IMR-90 (cell line): ENCODE data around the gene MMP20. TPM values are rescaled to one million over a fixed set of nuclear protein-coding genes. Genes with fewer than 3 reads are reported as not detected.
A peak's percentile ranks its signal among the peaks of the same experiment; 100 is the strongest.

ENCODE experiments used
- ATAC-seq: fragments of 200-7000 bp; cut with Tn5 transposase; 2 replicates; pipeline ENCODE4 v1.9.1; 2020; ENCODE audit warnings: low read depth, mild to moderate bottlenecking, moderate library complexity
- BruUV-seq: library from RNA; stranded (reverse); fragments of 400-500 nt; replicated peaks from 2 replicates; lab custom pipeline; 2021; lab: Mats Ljungman, UMichigan
- CTCF ChIA-PET: fragments of 300-600 bp; formaldehyde crosslinking; extraction: SDS; loops from one replicate; lab custom pipeline; 2021; ENCODE audit warnings: antibody characterized with exemption; lab: Yijun Ruan, JAX
- POLR2A ChIA-PET: fragments of 300-600 bp; sonication (Branson Sonifier 250); formaldehyde crosslinking; loops from one replicate; lab custom pipeline; 2022; ENCODE audit warnings: antibody characterized with exemption; ENCODE audit not compliant: unreplicated experiment; lab: Charles Lee
- DNase-seq: peaks from one replicate; pipeline ENCODE4 v3.0.0; 2013
- H2AFZ ChIP-seq: replicated peaks from 2 replicates; pipeline ENCODE3; 2013; ENCODE audit warnings: low read length, mild to moderate bottlenecking; ENCODE audit not compliant: poor library complexity
- H2AK5ac ChIP-seq: 2 replicates; pipeline ENCODE4 v1.6.1; 2013; ENCODE audit warnings: low read depth, low read length, inconsistent platforms
- H2AK9ac ChIP-seq: replicated peaks from 2 replicates; pipeline ENCODE3; 2013; ENCODE audit warnings: mild to moderate bottlenecking, low read depth, low read length, moderate library complexity; ENCODE audit not compliant: poor library complexity
- H2BK120ac ChIP-seq: 2 replicates; pipeline ENCODE4 v1.6.1; 2013; ENCODE audit warnings: low read depth, low read length, inconsistent platforms
- H2BK15ac ChIP-seq: 3 replicates; pipeline ENCODE4 v1.6.1; 2013; ENCODE audit warnings: low read depth, low read length, inconsistent platforms
- H2BK20ac ChIP-seq: 2 replicates; pipeline ENCODE4 v1.6.1; 2013; ENCODE audit warnings: low read depth, mild to moderate bottlenecking, inconsistent platforms, low read length, moderate library complexity
- H2BK5ac ChIP-seq: 2 replicates; pipeline ENCODE4 v1.6.1; 2013; ENCODE audit warnings: mild to moderate bottlenecking, low read depth, low read length, inconsistent platforms; ENCODE audit not compliant: poor library complexity, severe bottlenecking
- H3K14ac ChIP-seq: replicated peaks from 2 replicates; pipeline ENCODE4 v1.6.1; 2013; ENCODE audit warnings: low read depth, low read length, inconsistent platforms
- H3K18ac ChIP-seq: 2 replicates; pipeline ENCODE4 v1.6.1; 2013; ENCODE audit warnings: low read depth, low read length, control low read depth
- H3K23ac ChIP-seq: 2 replicates; pipeline ENCODE4 v1.6.1; 2013; ENCODE audit warnings: low read depth, low read length, inconsistent platforms
- H3K27ac ChIP-seq: 2 replicates; pipeline ENCODE4 v1.5.1; 2013; ENCODE audit warnings: mild to moderate bottlenecking, control low read depth, low read length; ENCODE audit not compliant: insufficient read depth
- H3K27me3 ChIP-seq: 2 replicates; pipeline ENCODE4 v1.6.1; 2013; ENCODE audit warnings: low read length; ENCODE audit not compliant: control insufficient read depth, insufficient read depth
- H3K36me3 ChIP-seq: 2 replicates; pipeline ENCODE4 v1.6.1; 2013; ENCODE audit warnings: low read length, mixed read lengths; ENCODE audit not compliant: control insufficient read depth, insufficient read depth
- H3K4ac ChIP-seq: 2 replicates; pipeline ENCODE4 v1.6.1; 2013; ENCODE audit warnings: low read depth, low read length, inconsistent platforms
- H3K4me1 ChIP-seq: 2 replicates; pipeline ENCODE4 v1.6.1; 2013; ENCODE audit warnings: low read length, mixed read lengths; ENCODE audit not compliant: control insufficient read depth, insufficient read depth
- H3K4me2 ChIP-seq: 2 replicates; pipeline ENCODE4 v1.6.1; 2013; ENCODE audit warnings: low read depth, mild to moderate bottlenecking, control low read depth, low read length, moderate library complexity
- H3K4me3 ChIP-seq: 2 replicates; pipeline ENCODE4 v1.5.1; 2013; ENCODE audit warnings: low read depth, mild to moderate bottlenecking, control low read depth, low read length, moderate library complexity; ENCODE audit not compliant: insufficient read depth
- H3K56ac ChIP-seq: 2 replicates; pipeline ENCODE4 v1.6.1; 2013; ENCODE audit warnings: low read length, inconsistent platforms; ENCODE audit not compliant: insufficient read depth; ENCODE audit errors: extremely low read depth
- H3K79me1 ChIP-seq, 2 experiments: 2 replicates each; pipeline ENCODE4 v1.6.1; 2013; ENCODE audit warnings: low read length in 2 of 2, inconsistent platforms in 1 of 2, low read depth in 1 of 2
- H3K9ac ChIP-seq: 2 replicates; pipeline ENCODE4 v1.6.1; 2013; ENCODE audit warnings: low read depth, low read length, control low read depth
- H3K9me1 ChIP-seq: 2 replicates; pipeline ENCODE4 v1.6.1; 2013; ENCODE audit warnings: low read length, inconsistent platforms; ENCODE audit not compliant: insufficient read depth
- H3K9me3 ChIP-seq: 2 replicates; pipeline ENCODE4 v1.6.1; 2013; ENCODE audit warnings: low read length; ENCODE audit not compliant: control insufficient read depth, insufficient read depth
- H4K20me1 ChIP-seq: 2 replicates; pipeline ENCODE4 v1.6.1; 2013; ENCODE audit warnings: low read length, inconsistent platforms; ENCODE audit not compliant: insufficient read depth
- H4K5ac ChIP-seq: 2 replicates; pipeline ENCODE4 v1.6.1; 2013; ENCODE audit warnings: mild to moderate bottlenecking, low read depth, low read length, control low read depth
- H4K8ac ChIP-seq, 2 experiments: 2 replicates each; pipeline ENCODE4 v1.6.1; 2013; ENCODE audit warnings: low read depth in 2 of 2, low read length in 2 of 2, control low read depth in 1 of 2, inconsistent platforms in 1 of 2
- H4K91ac ChIP-seq: 2 replicates; pipeline ENCODE4 v1.6.1; 2013; ENCODE audit warnings: low read depth, low read length, inconsistent platforms; ENCODE audit not compliant: insufficient read depth
- MXI1 ChIP-seq: IDR thresholded peaks from 2 replicates; pipeline ENCODE4 v1.6.1; 2012; ENCODE audit warnings: low read depth, mild to moderate bottlenecking, low read length, moderate library complexity, borderline replicate concordance
- WGBS, 2 experiments: methylation state at CpG; one replicate each; pipeline versions ENCODE4 v1.1.5 to v1.1.7; 2013; ENCODE audit warnings: missing lambda C conversion rate in 2 of 2; ENCODE audit not compliant: insufficient read length in 1 of 2; ENCODE audit errors: extremely low coverage in 2 of 2; 5-methylcytosine and 5-hydroxymethylcytosine counted together
- dilution Hi-C: fragments of 300-500 bp; cut with HindIII; formaldehyde crosslinking; loops from one replicate; pipeline ENCODE4 v1.14.3; 2018; ENCODE audit warnings: low sequenced_read_pairs; ENCODE audit not compliant: unreplicated experiment
- in situ Hi-C: fragments of 300-500 bp; cut with MboI; formaldehyde crosslinking; loops from 3 replicates; pipeline ENCODE4 v1.14.3; 2019; ENCODE audit warnings: low sequenced_read_pairs, inconsistent platforms, mixed read lengths
- intact Hi-C: fragments of 100-400 bp; cut with micrococcal nuclease; formaldehyde crosslinking; loops from 2 replicates; pipeline ENCODE4 v1.10.0; 2022
- polyA plus RNA-seq, 3 experiments: library from polyadenylated mRNA; depleted of rRNA; stranded (reverse); fragments of >200 nt; gene quantifications; 2 replicates each; pipeline ENCODE4 v1.2.3, GENCODE V29; 2012; ENCODE audit warnings: low replicate concordance in 1 of 3
- total RNA-seq: library from RNA; depleted of rRNA; stranded (reverse); fragments of >200 nt; gene quantifications from 2 replicates; pipeline ENCODE4 v1.2.3, GENCODE V29; 2012

The MMP20 gene
- total and polyA plus RNA-seq, 2 of the 4 experiments (the other 2 are of a cell fraction): not detected

DNA sequence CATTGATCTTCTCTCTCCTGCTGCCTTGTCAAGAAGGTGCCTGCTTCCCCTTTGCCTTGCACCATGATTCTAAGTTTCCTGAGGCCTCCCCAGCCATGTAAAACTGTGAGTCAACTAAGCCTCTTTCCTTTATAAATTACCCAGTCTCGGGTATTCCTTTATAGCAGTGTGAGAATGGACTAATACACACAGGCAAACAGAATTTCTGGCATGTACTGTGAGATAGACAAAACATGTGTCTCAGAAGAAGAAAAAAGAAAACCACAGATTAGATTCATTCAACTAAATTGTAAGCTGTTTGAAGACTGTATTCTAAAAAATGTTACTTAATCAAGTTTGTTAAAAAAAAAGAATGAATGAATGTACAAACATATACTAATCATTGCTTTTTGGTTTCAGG is 1.5 kb upstream of the MMP20 start:
- Histone ChIP-seq H3K9me3 (no peaks in the 10 kb centered on the region), H2BK120ac (no peak overlapping the region), H3K9me1 (0 out of 2 replicates have a peak, but pooled peaks cover 6% of the 10 kb centered on the region), H2BK15ac (no peak overlapping the region), H3K4me3 (no peak overlapping the region), H3K56ac (no peak overlapping the region), H3K27me3 (peaks cover 3% of the 10 kb centered on the region; the same call in 1 of the 2 replicates), H3K9ac (no peak overlapping the region), H2AK5ac (no peak overlapping the region), H3K27ac (no peak overlapping the region), H2BK5ac (no peak overlapping the region), H2AK9ac (no peak overlapping the region), H3K4ac (no peak overlapping the region), H3K18ac (no peak overlapping the region), H3K36me3 (no peaks in the 10 kb centered on the region), H2BK20ac (no peak overlapping the region), H4K8ac (no peak overlapping the region), H2AFZ (no peak overlapping the region), H3K23ac (no peak overlapping the region), H3K4me1 (peaks cover 3% of the 10 kb centered on the region; the same call in 1 of the 2 replicates), H3K4me2 (no peak overlapping the region), H4K91ac (no peak overlapping the region), H4K5ac (no peak overlapping the region), H3K14ac (no peak overlapping the region), H3K79me1 (no peaks in the 10 kb centered on the region), H4K20me1 (no peaks in the 10 kb centered on the region)
- intact Hi-C loops: no loop called here
- TF ChIP-seq MXI1: no peak
- peak; percentile 47 for DNase-seq
- dilution Hi-C loops: no loop called here
- no CpG with 5 or more reads among the region's 1 CpG for WGBS, 2 experiments
- ChIA-PET POLR2A (no interaction called here), CTCF (no interaction called here)
- BruUV-seq: no TSS peak
- in situ Hi-C loops: no loop called here
- ATAC-seq: no peak
